Neutrophil (primary cell): ENCODE data around the gene ADGRV1.

Experiments used
- H3K27ac ChIP-seq: fragments of 200-600 bp; sonication (generic); 2 replicates; pipeline ENCODE4 v1.5.1; 2016; ENCODE audit warnings: mild to moderate bottlenecking, moderate library complexity
- H3K27me3 ChIP-seq: fragments of 200-600 bp; sonication (generic); 2 replicates; pipeline ENCODE4 v1.6.0; 2016; ENCODE audit warnings: mild to moderate bottlenecking
- H3K36me3 ChIP-seq: fragments of 200-600 bp; sonication (generic); 2 replicates; pipeline ENCODE4 v1.5.1; 2017
- H3K4me1 ChIP-seq, 2 experiments: fragments of 200-600 bp in 1 of 2; sonication (generic) in 1 of 2; 1 replicate in 1 of 2; 2 replicates in 1 of 2; pipeline versions ENCODE4 v1.5.1 to v1.6.1; 2013 to 2016; ENCODE audit warnings: low read depth in 1 of 2, low read length in 1 of 2, mild to moderate bottlenecking in 1 of 2, moderate library complexity in 1 of 2; ENCODE audit not compliant: control insufficient read depth in 1 of 2, insufficient read depth in 1 of 2
- H3K4me3 ChIP-seq, 2 experiments: fragments of 200-600 bp in 1 of 2; sonication (generic) in 1 of 2; 1 replicate in 1 of 2; 2 replicates in 1 of 2; pipeline ENCODE4 v1.5.1; 2013 to 2016; ENCODE audit warnings: low read depth in 1 of 2, low read length in 1 of 2, mild to moderate bottlenecking in 1 of 2, moderate library complexity in 1 of 2
- H3K9me3 ChIP-seq: fragments of 200-600 bp; sonication (generic); 2 replicates; pipeline ENCODE4 v1.5.1; 2016
- TF ChIP-seq, protein P1 (sequence below): fragments of 200-600 bp; sonication (generic); IDR thresholded peaks from 2 replicates; pipeline ENCODE4 v1.5.1; 2016; ENCODE audit warnings: antibody characterized with exemption

The ADGRV1 gene

DNA sequence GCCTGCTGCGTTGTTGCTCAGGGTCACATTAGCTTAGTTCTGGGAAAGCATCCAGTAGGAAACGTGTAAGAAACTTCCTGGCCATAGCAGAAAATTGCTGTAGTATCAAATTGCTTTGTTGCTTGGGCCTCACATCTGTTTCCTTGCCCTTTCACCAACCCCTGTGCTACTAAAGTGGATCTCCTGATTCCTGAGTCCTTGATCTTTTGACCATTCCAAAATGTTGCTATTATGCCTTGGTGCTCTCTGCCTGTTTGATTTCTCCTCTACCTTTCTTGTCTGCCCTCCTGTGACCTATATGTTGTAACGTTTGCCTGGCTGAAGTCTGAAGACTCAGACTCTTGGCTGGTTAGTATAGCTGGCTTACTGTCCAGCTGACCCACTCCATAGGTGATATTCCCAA is 350.5 kb downstream of the ADGRV1 start:
- TF ChIP-seq, protein P1, sequence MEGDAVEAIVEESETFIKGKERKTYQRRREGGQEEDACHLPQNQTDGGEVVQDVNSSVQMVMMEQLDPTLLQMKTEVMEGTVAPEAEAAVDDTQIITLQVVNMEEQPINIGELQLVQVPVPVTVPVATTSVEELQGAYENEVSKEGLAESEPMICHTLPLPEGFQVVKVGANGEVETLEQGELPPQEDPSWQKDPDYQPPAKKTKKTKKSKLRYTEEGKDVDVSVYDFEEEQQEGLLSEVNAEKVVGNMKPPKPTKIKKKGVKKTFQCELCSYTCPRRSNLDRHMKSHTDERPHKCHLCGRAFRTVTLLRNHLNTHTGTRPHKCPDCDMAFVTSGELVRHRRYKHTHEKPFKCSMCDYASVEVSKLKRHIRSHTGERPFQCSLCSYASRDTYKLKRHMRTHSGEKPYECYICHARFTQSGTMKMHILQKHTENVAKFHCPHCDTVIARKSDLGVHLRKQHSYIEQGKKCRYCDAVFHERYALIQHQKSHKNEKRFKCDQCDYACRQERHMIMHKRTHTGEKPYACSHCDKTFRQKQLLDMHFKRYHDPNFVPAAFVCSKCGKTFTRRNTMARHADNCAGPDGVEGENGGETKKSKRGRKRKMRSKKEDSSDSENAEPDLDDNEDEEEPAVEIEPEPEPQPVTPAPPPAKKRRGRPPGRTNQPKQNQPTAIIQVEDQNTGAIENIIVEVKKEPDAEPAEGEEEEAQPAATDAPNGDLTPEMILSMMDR = no peak
- no peaks in the 10 kb centered on the region for H3K4me1 ChIP-seq
- no peaks in the 10 kb centered on the region for H3K36me3 ChIP-seq
- no peak overlapping the region for H3K27ac ChIP-seq
- no peaks in the 10 kb centered on the region for H3K9me3 ChIP-seq
- no peaks in the 10 kb centered on the region for H3K27me3 ChIP-seq
- no peak overlapping the region for H3K4me3 ChIP-seq

DNA sequence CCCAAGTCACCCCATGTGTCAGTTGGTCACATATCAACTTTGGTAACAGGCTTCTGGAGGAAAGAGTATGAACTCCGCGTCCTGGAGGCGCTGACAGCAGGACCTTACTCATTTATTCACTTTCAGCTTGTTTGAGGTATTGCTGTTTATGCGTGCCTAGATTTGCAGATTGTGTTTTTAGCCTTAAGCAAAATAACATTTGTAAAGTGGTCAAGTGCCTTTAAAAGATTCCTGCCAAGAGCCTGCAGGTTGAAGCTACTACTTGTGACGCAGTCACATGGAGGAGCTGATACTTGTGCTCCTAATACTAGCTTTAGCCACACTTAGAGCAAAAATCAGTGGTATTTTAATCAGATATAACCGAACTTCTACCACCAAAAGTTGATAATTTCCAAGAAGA is 351.3 kb downstream of the ADGRV1 start:
- TF ChIP-seq, protein P1 = no peak
- no peaks in the 10 kb centered on the region for H3K4me1 ChIP-seq

GRCh38 chr5:90911169-90911568 is 352.6 kb downstream of the ADGRV1 start:
- TF ChIP-seq, protein P1 = no peak
- no peaks in the 10 kb centered on the region for H3K9me3 ChIP-seq
- H3K4me3 ChIP-seq = no peak overlapping the region
- H3K27ac ChIP-seq = no peak overlapping the region
- H3K36me3 ChIP-seq = no peaks in the 10 kb centered on the region
- no peaks in the 10 kb centered on the region for H3K4me1 ChIP-seq
- H3K27me3 ChIP-seq = no peaks in the 10 kb centered on the region

More for the DNA sequence above, 351.3 kb downstream of the ADGRV1 start:
- Histone ChIP-seq H3K27me3 (no peaks in the 10 kb centered on the region), H3K9me3 (no peaks in the 10 kb centered on the region), H3K4me3 (no peak overlapping the region), H3K36me3 (no peaks in the 10 kb centered on the region), H3K27ac (no peak overlapping the region)

GRCh38 chr5:90912476-90912875 is 353.9 kb downstream of the ADGRV1 start:
- Histone ChIP-seq H3K4me3 (no peak overlapping the region), H3K9me3 (no peaks in the 10 kb centered on the region), H3K27ac (no peak overlapping the region), H3K27me3 (no peaks in the 10 kb centered on the region), H3K4me1 (no peaks in the 10 kb centered on the region), H3K36me3 (no peaks in the 10 kb centered on the region)
- TF ChIP-seq, protein P1 = no peak

- Histone ChIP-seq H3K9me3 (no peaks in the 10 kb centered on the region), H3K27me3 (no peaks in the 10 kb centered on the region), H3K36me3 (no peaks in the 10 kb centered on the region), H3K4me3 (no peak overlapping the region), H3K4me1 (no peaks in the 10 kb centered on the region), H3K27ac (no peak overlapping the region)
- TF ChIP-seq, protein P1 = no peak
Observed at GRCh38 chr5:90915393-90915792, 356.8 kb downstream of the ADGRV1 start.
